Measurements from ENCODE around the gene PAPPA. TPM values are rescaled to one million over a fixed set of nuclear protein-coding genes. Genes with fewer than 3 reads are reported as not detected.

The PAPPA gene
- total RNA-seq, 1 donor from 2014 or later: not detected

GRCh38 chr9:116313638-116314037 is 160.0 kb downstream of the PAPPA start:
- intact Hi-C loops (cut with micrococcal nuclease): no loop called here

- intact Hi-C loops (cut with micrococcal nuclease): no loop called here
These were observed 162.7 kb downstream of the PAPPA start for GRCh38 chr9:116316246-116316645.

DNA sequence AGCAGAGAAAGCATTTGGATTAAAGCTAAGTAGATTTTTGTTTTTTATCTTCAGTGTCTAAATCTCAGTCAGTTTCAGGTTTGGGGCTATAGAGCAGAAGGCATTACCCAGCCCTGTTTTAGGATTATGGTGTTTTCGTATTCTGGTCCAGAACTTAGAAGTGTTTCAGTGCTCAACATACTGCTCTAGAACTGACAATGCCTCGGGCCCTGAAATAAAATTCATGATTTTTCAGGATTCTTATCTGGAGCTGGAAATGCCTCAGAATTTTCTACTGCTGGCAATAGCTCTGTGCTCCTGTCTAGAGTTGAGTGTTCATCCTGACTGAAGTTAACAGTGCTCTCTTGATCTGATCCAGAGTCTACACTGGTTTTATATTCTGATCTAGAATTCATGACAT is 163.9 kb downstream of the PAPPA start:
- intact Hi-C loops (cut with micrococcal nuclease): no loop called here

- intact Hi-C loops (cut with micrococcal nuclease): no loop called here
These were observed 165.1 kb downstream of the PAPPA start for GRCh38 chr9:116318468-116319374.

DNA sequence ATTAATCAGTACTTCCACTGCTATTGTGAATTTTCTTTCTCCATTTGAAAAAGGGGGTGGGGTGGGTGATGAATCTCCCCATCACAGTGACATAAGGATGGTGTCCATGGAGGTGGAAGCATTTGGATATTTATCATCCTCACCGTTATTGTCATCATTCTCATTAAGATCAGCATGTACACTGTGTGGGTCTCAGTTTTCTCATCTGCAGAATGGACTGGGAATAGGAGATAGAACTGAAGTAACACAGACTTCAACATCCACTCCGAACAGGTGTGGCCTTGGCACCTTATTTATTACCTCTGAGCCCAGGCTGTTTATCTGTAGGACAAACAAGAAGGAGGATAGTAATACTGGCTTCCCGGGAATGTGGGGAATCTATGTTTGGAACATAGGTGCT is 165.9 kb downstream of the PAPPA start:
- intact Hi-C loops (cut with micrococcal nuclease): no loop called here

- intact Hi-C loops (cut with micrococcal nuclease): no loop called here
These were observed 166.7 kb downstream of the PAPPA start for GRCh38 chr9:116320290-116320689.

GRCh38 chr9:116322521-116322920 is 168.9 kb downstream of the PAPPA start:
- intact Hi-C loops (cut with micrococcal nuclease): no loop called here

GRCh38 chr9:116323012-116323411 is 169.4 kb downstream of the PAPPA start:
- intact Hi-C loops (cut with micrococcal nuclease): no loop called here

DNA sequence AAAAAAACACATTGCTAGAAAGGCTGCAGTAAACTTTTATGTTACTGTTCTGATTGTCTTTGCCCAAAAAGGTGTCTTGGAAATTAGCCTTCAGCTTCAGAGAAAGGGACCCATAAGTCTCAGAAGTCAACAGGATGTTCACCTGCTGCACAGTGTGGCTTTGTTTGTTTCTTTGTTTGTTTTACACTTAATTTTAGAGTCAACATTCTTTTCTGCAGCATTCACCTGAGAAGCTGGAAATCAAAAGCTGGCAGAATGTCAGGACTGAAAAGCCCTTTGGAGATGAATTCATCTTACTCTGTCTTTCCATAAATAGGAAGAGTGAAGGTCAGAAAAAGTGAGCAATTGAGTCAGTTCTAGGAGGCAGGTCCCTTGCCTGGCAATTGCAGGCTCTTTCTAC is 170.0 kb downstream of the PAPPA start:
- intact Hi-C loops (cut with micrococcal nuclease): no loop called here

GRCh38 chr9:116325924-116326323 is 172.3 kb downstream of the PAPPA start:
- intact Hi-C loops (cut with micrococcal nuclease): no loop called here

- intact Hi-C loops (cut with micrococcal nuclease): no loop called here
These were observed 174.3 kb downstream of the PAPPA start for GRCh38 chr9:116327701-116328405.

GRCh38 chr9:116329470-116329869 is 175.9 kb downstream of the PAPPA start:
- intact Hi-C loops (cut with micrococcal nuclease): no loop called here

- intact Hi-C loops (cut with micrococcal nuclease): no loop called here
These were observed 177.7 kb downstream of the PAPPA start for GRCh38 chr9:116331241-116331640.

GRCh38 chr9:116332090-116332489 is 178.5 kb downstream of the PAPPA start:
- intact Hi-C loops (cut with micrococcal nuclease): no loop called here

DNA sequence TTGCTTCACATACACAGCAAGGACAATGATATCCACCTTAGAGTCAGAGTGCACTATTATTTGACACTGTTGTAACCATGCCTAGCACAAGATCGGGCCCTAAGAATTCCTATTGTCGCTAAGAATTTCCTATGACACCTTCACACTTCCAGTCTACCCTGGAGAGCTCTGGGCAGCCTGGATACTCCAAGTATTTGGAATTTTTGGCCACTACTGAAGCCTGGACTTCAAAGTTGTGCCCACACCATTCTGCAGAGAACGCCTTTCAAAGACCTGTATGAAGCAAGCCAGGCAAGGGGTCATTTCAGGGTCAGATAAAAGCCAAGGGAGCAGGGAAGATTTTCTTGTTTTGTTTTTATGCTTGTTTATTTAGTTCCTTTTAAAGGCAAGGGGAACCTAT is 179.7 kb downstream of the PAPPA start:
- intact Hi-C loops (cut with micrococcal nuclease): no loop called here

- intact Hi-C loops (cut with micrococcal nuclease): no loop called here
These were observed 181.1 kb downstream of the PAPPA start for GRCh38 chr9:116334546-116335150.

DNA sequence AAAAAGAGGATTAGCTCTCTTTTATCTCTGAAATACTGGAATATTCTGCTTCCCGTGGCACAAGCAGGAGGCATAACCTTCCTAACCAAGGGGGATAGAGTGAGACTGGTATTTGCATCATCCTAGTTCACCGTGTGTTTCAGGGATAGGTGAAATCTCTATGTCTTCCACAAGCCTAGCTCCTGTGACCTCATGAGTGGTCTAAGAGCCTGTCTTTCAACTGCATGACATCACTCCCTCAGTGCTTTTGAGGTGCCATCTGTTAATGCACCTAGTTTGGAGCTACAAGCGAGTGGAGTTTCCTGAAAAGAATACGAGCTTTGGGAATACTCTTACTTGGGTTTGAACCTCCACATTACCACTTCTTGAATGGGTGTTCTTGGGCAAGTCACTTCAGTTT is 181.8 kb downstream of the PAPPA start:
- intact Hi-C loops (cut with micrococcal nuclease): no loop called here

- intact Hi-C loops (cut with micrococcal nuclease): no loop called here
These were observed 182.7 kb downstream of the PAPPA start for GRCh38 chr9:116336133-116336862.

- intact Hi-C loops (cut with micrococcal nuclease): no loop called here
These were observed 183.4 kb downstream of the PAPPA start for GRCh38 chr9:116337015-116337414.

DNA sequence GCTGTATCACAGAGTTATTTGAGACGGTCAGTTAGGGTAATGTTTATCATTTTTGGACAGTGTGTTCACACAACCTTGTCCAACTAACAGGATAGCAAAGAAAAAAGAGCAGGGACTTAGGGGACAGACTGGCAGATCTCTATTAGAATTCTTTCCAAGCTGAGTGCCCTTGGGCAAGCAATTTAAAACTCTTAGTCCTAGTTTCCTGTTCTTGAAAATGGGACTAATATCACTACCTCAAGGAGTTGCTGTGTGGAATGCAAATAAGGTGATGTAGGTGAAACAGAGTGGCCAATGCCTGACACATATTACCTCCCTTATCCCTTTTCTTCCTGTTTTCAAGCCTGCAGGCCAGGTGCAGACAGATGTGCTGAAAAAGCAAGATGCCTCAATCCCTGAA is 186.7 kb downstream of the PAPPA start:
- intact Hi-C loops (cut with micrococcal nuclease): no loop called here

DNA sequence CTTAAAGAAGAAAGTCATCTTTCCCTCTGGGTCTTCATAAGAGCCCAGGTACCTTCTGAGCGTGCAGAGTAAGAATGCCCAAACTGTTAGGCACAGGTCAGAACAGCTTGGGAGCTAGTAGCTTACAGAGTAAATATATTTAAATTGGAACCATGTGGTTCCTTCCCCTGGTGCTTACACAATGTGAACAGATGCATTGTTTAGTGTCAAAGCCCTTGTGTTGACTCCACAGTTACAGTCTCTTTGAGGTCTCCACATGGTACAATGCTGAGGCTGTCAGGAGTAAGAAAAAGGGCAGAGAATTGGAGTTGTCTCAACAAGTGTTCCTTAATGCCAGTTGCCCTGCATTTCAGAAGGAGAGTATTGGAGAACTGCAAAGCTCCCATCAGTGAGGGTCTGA is 188.5 kb downstream of the PAPPA start:
- intact Hi-C loops (cut with micrococcal nuclease): no loop called here

GRCh38 chr9:116342941-116343340 is 189.3 kb downstream of the PAPPA start:
- intact Hi-C loops (cut with micrococcal nuclease): no loop called here

Data from T-helper 1 cell treated with Interleukin-12 subunit alpha and Interleukin-12 subunit beta and Interleukin-4 antibody, amounts not matched to agents 30 ng/mL and 1 ng/mL, for 36 hours (primary cell).